Stimulated activated CD8-positive, alpha-beta memory T cell treated with anti-CD3 and anti-CD28 coated beads, Interleukin-15, amount 100 ng/mL, for 48 hours (primary cell): Measurements from ENCODE around the gene UBN1.

Source experiments
- DNase-seq, 2 donors: peaks; one replicate each; pipeline ENCODE4 v3.0.0-alpha.2; 2020; ENCODE audit warnings: low read depth in 2 of 2

UBN1 gene

GRCh38 chr16:4862639-4863038 is 15.4 kb downstream of the UBN1 start:
- no peak for DNase-seq

- no peak for DNase-seq
These were observed 17.4 kb downstream of the UBN1 start for GRCh38 chr16:4864728-4865127.

DNA sequence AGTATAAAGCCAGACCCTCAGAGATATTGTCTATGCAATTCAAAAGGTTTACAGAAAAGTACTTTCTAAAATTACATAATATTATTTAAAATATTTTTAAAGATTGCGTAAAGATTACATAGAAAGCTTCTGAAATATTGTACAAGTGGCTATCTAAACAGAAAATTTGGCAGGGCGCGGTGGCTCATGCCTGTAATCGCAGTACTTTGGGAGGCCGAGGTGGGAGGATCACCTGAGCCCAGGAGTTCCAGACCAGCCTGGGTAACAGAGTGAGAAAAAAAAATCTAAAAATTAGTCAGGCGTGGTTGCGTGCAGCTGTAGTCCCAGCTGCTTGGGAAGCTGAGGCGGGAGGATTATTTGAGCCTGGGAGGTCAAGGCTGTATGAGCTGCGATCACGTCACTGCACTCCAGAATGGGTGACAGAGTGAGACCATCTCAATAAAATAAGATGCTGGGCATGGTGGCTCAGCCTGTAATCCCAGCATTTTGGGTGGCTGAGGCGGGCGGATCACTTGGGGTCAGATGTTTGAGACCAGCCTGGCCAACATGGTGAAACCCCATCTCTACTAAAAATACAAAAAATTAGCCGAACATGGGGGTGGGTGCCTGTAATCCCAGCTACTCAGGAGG is 18.1 kb downstream of the UBN1 start:
- DNase-seq: no peak

DNA sequence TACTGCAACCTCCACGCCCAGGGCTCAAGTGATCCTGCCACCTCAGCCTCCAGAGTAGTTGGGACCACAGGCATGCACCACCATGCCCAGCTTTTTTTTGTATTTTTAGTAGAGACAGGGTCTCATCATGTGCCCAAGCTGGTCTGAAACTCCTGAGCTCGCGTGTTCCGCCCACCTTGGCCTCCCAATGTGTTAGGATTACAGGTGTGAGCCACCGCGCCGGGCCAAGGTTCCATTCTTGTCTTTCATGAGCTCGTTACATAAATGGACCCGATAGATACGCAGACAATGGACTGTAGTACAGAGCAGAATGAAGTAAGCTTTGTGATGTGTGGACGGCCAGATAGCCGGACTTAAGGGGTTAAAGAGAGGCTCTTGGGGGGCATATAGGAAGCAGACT is 19.3 kb downstream of the UBN1 start:
- DNase-seq: no peak

DNA sequence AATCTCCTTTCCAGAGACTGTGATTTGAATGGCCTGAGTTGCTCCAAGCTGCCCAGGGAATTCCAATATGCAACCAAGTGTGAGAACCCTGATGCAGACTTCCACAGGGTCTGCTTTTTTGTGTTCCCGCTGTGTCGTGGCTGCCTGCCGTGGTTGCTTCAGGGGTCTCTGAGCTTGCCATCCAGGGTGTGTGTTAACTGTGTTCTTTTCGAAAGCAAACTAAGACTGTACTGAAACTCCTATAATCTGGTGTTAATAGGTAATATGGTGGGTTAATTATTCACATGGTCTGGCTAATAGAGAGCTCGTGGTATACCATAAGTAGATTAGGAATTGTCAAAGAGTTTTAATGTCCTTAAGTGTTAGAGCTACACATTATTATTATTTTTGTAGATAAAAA is 20.7 kb downstream of the UBN1 start:
- no peak for DNase-seq

- DNase-seq: no peak
These were observed 21.3 kb downstream of the UBN1 start for GRCh38 chr16:4868535-4868934.

GRCh38 chr16:4869147-4869805 is 22.0 kb downstream of the UBN1 start:
- no peak for DNase-seq

- no peak for DNase-seq
These were observed 22.9 kb downstream of the UBN1 start for GRCh38 chr16:4870138-4870671.

DNA sequence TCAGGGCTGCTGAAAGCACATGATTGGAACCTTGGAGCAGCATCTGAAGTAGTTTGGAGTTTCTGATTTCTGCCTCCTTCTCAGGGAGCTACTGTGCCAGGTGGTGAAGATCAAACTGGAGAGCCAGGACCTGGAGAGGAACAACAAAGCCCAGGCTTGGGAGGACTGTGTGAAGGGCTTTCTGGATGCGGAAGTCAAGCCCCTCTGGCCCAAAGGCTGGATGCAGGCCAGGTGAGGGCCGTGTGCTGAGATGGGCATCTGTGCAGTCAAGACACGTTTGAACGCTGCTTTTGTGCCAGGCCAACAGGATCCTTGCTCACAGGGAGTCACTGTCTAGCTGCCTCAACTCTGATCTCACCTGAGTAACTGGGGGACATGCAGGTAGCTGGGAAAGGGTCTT is 23.8 kb downstream of the UBN1 start:
- DNase-seq: no peak

DNA sequence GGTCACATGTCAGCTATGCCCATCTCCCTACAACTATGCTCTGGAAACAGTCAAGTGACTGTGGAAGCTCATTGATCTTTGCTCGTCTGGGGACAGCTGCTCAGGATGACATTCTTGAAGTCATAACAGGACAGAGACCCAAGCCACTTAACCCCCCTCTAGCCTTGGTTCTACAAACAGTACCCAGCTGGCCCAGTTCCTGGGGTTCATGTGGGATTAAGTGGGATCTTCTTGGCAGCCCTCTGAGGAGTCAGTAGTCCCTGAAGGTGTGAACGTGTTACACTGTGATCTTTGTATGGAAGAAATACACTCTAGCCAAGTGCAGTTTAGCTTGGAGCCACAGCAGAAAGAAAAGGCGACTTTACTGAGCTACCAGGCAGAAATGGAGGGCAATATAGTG is 25.8 kb downstream of the UBN1 start:
- no peak for DNase-seq

GRCh38 chr16:4874666-4875065 is 27.4 kb downstream of the UBN1 start:
- no peak for DNase-seq

DNA sequence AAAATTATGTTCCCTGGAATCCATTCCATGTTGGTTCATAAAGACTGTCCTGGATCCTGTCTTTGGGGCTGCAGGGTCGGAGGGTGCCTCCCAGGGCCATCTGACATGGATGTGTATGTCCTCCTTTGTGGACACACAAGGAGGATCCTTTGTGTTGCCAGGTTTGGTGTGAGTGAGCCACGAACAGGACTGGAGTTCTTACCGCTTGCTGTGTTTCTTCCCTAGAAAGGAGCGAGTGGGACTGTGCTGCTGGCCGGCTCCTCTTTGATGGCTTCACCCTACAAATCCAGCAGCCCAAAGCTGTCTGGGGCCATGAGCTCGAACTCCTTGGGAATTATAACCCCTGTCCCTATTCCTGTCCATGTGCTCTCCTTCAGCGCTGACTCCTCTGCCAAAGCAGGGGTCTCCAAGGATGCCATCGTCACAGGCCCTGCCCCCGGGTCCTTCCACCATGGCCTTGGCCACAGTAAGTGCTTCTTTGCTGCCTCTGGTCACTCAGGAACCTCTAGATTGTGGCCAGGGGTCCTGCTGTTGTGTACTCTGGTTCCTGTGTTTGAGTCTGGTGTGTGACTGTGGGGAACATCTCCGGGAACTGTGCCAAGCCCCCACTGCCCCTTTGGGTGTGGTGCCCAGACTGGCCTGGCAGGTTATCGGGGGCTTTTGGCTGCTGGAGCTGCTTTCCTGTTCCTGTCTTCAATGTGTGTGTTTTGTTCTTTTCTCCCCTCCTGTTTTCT is 29.5 kb downstream of the UBN1 start:
- no peak for DNase-seq

GRCh38 chr16:4877380-4877685 is 30.1 kb downstream of the UBN1 start:
- DNase-seq: no peak

- DNase-seq: no peak
These were observed 31.8 kb downstream of the UBN1 start for GRCh38 chr16:4879049-4879448.

DNA sequence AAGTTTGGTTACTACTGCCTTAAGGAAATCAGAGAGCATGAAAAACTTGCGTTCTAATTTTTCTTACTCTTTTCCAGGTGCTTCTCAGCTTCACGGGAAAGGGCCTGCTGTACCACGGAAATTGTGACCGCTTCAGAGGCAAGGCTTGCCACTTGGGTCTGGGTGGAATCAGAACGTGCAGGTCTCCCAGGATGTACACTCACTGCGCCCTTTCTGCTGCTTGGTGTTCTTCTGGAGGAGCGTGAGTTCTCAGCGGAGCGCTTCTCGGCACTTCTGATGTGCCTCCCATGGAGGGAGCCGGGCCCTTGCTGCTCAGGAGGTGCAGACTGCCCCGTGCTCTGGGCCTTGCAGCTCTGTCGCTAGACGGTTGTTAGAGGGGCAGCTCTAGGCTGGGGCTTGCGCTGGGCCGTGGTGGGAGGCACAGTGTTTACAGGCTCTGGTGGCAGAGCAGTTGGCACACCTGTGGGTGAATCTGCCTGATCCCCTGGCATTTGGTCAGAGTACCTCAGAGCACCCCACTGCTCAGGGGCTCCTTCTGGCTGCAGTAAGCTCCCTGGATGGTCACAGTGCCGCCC is 32.8 kb downstream of the UBN1 start:
- no peak for DNase-seq

GRCh38 chr16:4882000-4882632 is 34.8 kb downstream of the UBN1 start:
- no peak for DNase-seq

GRCh38 chr16:4882633-4883285 is 35.5 kb downstream of the UBN1 start:
- no peak for DNase-seq

DNA sequence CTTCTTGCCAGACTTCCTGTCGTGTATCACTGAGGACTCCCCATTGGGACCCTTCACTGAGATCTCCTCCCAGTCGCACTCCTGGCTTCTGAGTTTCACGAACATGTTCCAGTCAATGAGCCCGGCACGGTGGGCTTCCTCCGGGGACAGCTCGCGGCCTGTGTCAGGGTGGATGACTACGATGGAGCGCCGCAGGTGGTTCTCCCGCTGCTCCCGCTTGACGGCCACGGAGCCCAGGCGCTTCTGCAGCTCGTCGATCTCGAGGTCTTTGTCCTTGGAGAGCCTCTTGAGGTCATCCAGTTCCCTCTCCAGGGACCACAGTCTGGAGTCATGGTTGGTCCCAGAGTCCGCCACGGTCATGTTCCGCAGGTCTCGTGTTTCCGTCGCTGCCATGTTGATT is 36.2 kb downstream of the UBN1 start:
- DNase-seq: no peak

- DNase-seq: no peak
These were observed 36.9 kb downstream of the UBN1 start for GRCh38 chr16:4884209-4884608.

- no peak for DNase-seq
These were observed 37.9 kb downstream of the UBN1 start for GRCh38 chr16:4884972-4885874.

GRCh38 chr16:4886151-4886550 is 38.9 kb downstream of the UBN1 start:
- no peak for DNase-seq
